SH-SY5Y (cell line): ENCODE measurements around the gene PLA2G6.

Experiments
- GATA2 ChIP-seq: IDR thresholded peaks from 2 replicates; pipeline ENCODE4 v1.6.1; 2011; ENCODE audit warnings: mild to moderate bottlenecking, low read depth, low read length
- GATA3 ChIP-seq: IDR thresholded peaks from 2 replicates; pipeline ENCODE4 v1.6.1; 2011; ENCODE audit warnings: low read depth, mild to moderate bottlenecking, low read length, moderate library complexity

GRCh38 chr22:38219632-38220031 is 38.0 kb upstream of the PLA2G6 start:
- TF ChIP-seq GATA2 (no peak), GATA3 (no peak)
